AG09309 (cell line): Measurements from ENCODE around the gene SPINK1.

Source experiments
- DNase-seq: peaks from one replicate; pipeline ENCODE4 v3.0.0-alpha.2; 2010; ENCODE audit warnings: low read depth
- H3K4me3 ChIP-seq: 2 replicates; pipeline ENCODE4 v1.5.1; 2011; ENCODE audit warnings: mild to moderate bottlenecking, low read depth, low read length, moderate library complexity; ENCODE audit not compliant: control insufficient read depth
- TF ChIP-seq, protein P1 (sequence below): IDR thresholded peaks from 2 replicates; pipeline ENCODE4 v1.5.1; 2011; ENCODE audit warnings: mild to moderate bottlenecking, low read depth, low read length, inconsistent platforms; ENCODE audit not compliant: insufficient read depth, control insufficient read depth; ENCODE audit errors: missing control alignments

The SPINK1 gene, protein sequence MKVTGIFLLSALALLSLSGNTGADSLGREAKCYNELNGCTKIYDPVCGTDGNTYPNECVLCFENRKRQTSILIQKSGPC

DNA sequence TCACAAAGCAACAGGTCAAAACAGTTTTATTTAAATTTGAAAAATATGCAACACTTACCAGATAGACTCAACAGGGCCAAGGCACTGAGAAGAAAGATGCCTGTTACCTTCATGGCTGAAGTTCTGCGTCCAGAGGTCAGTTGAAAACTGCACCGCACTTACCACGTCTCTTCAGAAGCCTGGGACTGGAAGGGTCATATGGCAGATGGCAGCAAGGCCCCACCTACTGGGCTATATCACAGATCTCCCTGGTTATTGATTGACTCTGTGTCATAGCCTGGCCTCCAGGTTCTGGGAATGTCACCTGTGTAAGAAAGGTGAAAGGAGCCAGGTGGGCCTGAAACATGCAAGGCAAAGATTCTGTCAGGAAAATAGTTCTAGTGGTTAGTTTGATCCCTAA is at the start of gene SPINK1:
Gene SPINK1, minus strand, starts transcription at position 207 of the 400 bp plus-strand sequence. Its CDS starts 94 bp downstream, at position 113.
- DNase-seq, result no peak
- TF ChIP-seq, protein P1, sequence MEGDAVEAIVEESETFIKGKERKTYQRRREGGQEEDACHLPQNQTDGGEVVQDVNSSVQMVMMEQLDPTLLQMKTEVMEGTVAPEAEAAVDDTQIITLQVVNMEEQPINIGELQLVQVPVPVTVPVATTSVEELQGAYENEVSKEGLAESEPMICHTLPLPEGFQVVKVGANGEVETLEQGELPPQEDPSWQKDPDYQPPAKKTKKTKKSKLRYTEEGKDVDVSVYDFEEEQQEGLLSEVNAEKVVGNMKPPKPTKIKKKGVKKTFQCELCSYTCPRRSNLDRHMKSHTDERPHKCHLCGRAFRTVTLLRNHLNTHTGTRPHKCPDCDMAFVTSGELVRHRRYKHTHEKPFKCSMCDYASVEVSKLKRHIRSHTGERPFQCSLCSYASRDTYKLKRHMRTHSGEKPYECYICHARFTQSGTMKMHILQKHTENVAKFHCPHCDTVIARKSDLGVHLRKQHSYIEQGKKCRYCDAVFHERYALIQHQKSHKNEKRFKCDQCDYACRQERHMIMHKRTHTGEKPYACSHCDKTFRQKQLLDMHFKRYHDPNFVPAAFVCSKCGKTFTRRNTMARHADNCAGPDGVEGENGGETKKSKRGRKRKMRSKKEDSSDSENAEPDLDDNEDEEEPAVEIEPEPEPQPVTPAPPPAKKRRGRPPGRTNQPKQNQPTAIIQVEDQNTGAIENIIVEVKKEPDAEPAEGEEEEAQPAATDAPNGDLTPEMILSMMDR, result no peak
- no peak within 1 kb of the TSS for H3K4me3 ChIP-seq

DNA sequence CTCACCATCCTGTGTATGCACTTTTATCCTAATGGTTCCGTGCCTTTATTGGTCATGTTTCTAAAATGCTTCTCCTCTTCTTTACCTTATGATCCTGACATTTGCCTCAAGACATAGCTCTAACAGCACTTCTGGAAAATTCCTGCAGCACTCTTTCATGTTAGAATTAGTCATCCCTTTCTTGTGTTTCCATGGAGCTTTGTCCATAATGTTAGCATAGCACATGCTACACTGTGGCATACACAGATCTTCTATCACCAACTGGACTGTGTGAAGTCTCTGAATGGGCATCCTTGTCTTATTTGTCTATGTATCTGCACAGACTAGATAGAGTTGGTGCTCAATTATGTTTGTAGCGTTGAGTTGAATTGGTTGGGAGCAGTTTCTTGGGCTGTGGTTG is 49.0 kb upstream of the SPINK1 start:
- H3K4me3 ChIP-seq, result no peak overlapping the region

DNA sequence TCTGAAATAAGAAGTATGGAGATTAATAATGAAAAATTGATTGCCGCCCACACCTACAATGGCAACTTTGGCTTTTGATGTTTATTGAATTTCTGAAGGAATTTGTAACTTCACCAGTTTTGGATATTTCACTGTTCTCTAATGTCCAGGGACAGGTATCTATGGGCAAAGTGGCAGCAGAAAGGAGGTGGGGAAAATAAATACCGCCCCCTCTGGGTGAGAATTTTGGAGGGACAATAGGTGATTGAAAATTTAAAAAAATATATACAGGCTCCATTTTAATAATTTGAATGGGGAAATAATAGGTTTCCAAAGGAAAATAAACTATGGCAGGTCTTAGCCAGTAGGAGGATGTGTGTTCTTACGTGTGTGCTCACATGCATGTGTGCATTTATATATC is 48.3 kb upstream of the SPINK1 start:
- DNase-seq, result no peak
- TF ChIP-seq, protein P1, result no peak
- no peak overlapping the region for H3K4me3 ChIP-seq

More for the DNA sequence above, 49.0 kb upstream of the SPINK1 start:
- DNase-seq, result no peak
- TF ChIP-seq, protein P1, result no peak

DNA sequence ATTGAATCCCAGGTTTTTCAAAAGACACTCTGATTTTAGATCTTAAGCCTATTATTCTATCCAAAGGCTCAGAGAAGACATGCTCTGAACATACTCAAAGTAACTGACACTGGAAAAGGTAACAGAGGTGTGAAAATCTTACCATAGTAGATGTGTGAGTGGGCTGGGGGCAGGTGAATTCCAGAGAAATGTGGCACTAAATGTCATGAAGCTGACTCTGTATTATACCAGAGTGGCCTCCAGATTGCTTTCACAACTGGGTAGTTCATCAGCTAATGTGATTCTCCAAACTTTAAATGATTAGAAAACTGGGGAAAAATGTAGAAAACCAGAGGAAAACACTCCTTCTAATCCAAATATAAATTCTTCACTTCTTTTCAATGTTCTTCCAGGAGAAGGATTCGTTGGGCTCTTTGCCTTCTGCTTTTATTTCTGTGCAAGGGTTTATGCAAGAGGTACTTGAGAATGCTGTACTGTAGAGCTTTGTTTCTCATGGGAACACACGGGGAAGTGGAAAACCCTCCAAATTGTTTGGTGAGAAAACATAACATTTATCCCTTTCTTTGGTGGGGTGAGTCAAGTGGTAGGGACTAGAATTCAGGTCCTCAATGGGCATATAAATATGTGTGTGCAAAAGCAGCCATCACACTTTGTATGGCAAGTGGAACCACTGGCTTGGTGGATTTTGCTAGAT is 46.7 kb upstream of the SPINK1 start, which contains the start of gene SCGB3A2:
Gene SCGB3A2, plus strand, starts transcription at position 646 of the 694 bp plus-strand sequence. CDS start 93 bp downstream, outside the sequence.
- TF ChIP-seq, protein P1, result no peak
- no peak within 1 kb of the TSS for H3K4me3 ChIP-seq
- DNase-seq, result no peak

DNA sequence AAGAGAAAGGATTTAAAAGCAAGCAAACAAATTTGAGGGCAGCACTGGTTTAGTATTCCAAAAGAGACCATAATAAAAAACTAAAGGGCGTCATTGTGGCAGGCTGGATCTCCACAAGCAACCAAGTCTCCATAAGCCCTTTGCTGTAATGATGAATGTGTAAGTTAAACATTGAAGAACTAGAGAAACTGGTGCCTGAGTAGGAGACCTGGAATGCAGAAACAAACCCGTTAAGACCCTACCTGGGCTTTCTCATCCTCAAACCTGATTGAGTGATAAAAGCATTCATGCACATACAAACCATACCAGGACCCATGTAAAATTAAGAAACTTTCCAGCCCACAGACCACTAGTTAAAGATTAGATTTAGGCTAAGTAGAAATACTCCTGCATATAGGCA is 45.2 kb upstream of the SPINK1 start:
- TF ChIP-seq, protein P1, result no peak
- no peak overlapping the region for H3K4me3 ChIP-seq
- no peak for DNase-seq

DNA sequence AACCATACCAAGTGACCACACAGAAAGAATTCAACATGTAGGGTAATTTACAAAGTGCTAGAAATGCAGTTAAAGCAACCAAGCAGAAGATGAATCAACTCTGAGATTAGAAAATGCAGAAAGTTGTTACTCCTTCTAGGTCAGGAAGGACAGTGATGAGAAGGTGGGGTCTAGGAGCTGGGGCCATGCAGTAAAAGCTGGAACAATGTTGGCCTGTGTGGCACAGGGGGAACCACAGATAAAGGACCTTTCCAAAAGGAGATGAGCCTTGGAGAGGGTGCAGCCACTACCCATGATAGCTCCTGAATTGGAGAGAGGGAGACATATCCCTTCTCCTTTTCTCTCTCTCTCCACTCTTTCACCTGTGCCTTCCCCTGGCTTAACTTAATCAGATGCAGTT is 44.7 kb upstream of the SPINK1 start:
- DNase-seq, result no peak
- TF ChIP-seq, protein P1, result no peak
- no peak overlapping the region for H3K4me3 ChIP-seq
